HG03060 (cell line): ENCODE measurements around the gene SOWAHA.
"Not testable (repeated sequence)": the region's sequence is repeated elsewhere in the genome, so short reads cannot be mapped to it uniquely, and the experiment has no call there.

Experiments
- ATAC-seq: cut with Tn5 transposase; IDR thresholded peaks from one replicate; pipeline ENCODE4 v1.9.1; 2021; ENCODE audit warnings: low read depth, moderate number of reproducible peaks; ENCODE audit not compliant: unreplicated experiment

SOWAHA gene

GRCh38 chr5:132841305-132841704 is 28.2 kb downstream of the SOWAHA start:
- no peak for ATAC-seq

GRCh38 chr5:132848270-132848669 is 35.2 kb downstream of the SOWAHA start:
- ATAC-seq: no peak

- no peak for ATAC-seq
Observed at GRCh38 chr5:132849347-132849746, 36.2 kb downstream of the SOWAHA start.

- ATAC-seq: no peak
Observed at GRCh38 chr5:132850066-132850465, 37.0 kb downstream of the SOWAHA start.

- no peak for ATAC-seq
Observed at GRCh38 chr5:132853323-132853722, 40.2 kb downstream of the SOWAHA start.

- no peak for ATAC-seq
Observed at GRCh38 chr5:132853790-132854189, 40.7 kb downstream of the SOWAHA start.

GRCh38 chr5:132854301-132854700 is 41.2 kb downstream of the SOWAHA start:
- no peak for ATAC-seq

GRCh38 chr5:132854992-132855391 is 41.9 kb downstream of the SOWAHA start:
- ATAC-seq: not testable (repeated sequence)

- ATAC-seq: no peak
Observed at GRCh38 chr5:132856011-132856410, 42.9 kb downstream of the SOWAHA start.

GRCh38 chr5:132859889-132860437 is 46.9 kb downstream of the SOWAHA start:
- no peak for ATAC-seq

GRCh38 chr5:132860742-132861141 is 47.6 kb downstream of the SOWAHA start:
- no peak for ATAC-seq

GRCh38 chr5:132865668-132866341 is 52.7 kb downstream of the SOWAHA start:
- no peak for ATAC-seq
